ENCODE data around the gene AGPAT1.
A peak's percentile ranks its signal among the peaks of the same experiment; 100 is the strongest.
"Not testable (repeated sequence)": the region's sequence is repeated elsewhere in the genome, so short reads cannot be mapped to it uniquely, and the experiment has no call there.

The AGPAT1 gene

DNA sequence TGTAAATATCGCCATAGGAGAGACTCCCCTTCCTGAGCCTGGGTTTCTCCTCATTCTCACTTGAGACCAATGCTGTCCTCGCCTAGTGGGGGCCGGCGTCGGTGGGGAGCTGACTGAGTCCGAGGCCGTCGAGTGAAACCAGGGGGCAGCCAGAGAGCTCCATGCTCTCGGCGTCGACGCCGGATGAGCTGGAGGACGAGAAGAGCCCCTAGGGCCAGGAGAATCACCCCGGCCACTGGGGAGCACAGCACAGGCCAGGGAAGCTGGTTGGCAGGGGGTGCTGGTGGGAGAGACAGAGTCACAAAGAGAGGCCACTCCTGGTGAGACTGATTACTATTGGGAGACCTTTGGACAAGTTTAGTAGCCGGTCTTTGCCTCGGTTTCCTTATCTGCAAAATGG lies 23.0 kb upstream of the AGPAT1 start:
- DNase-seq (ENCODE audit: low read depth): no peak

DNA sequence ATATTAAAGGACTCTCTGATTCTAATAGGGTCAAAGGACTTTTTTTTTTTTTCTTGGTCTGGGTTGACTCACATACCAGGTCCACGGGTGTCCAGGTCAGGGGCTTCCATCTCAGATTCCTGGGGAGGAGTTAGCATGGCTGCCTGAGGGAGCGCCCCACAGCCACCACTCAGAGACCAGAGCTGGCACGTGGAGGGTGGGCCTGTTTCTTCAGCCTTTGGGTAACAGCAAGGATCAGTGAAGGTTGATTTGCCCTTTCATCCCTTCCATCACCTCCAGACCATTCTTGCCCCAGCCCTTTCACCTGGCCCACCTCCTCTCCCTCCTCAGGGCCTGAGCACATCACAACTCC lies 22.4 kb upstream of the AGPAT1 start:
- no peak for DNase-seq (ENCODE audit: low read depth)

DNA sequence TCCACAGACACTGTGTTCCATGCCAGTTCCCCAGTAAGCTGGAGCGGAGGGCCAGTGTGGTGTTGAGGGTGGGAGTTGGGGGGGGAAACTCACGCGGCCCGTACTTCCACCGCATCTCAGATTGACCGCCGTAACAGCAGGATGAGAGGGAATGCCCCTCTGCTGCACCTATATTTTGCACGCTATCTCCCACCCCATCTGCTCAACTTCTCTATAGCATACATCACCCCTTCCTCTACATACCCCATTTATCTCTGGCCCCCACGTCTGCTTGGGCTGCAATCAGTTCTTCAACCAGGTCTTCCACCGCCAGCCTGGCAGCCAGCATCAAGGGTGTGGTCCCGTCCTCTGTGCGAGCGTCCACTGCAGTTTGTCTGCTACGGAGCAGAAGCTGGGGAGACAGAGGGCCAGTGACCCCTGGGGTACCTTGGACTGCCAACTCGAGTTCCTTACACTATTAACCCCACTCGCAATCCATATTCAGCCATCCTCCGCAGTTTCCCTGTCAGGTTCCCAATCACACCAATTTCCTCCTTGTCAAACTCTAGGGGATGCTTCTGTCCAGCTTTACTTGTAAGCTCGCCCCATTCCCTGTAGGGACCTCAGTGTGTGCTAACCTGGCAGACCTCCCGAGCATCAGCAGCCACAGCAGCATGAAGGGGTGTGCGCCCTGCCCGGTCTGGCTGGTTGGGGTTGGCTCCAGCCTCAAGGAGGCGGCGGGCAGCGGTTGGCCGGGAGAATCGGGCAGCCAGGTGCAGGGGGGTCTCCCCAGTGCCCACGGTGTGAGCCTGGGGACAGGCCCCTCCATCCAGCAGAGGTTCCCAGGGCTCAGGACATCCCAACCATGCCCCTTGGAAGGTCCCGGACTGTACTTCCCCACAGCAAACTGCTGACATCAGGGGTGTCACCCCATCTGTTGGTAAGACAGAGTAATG lies 21.1 kb upstream of the AGPAT1 start:
- peak; percentile 21 for DNase-seq (ENCODE audit: low read depth)

- DNase-seq (ENCODE audit: low read depth): peak; percentile 74
Measured at GRCh38 chr6:32195902-32196681, 20.2 kb upstream of the AGPAT1 start.

GRCh38 chr6:32195652-32195901 lies 19.7 kb upstream of the AGPAT1 start:
- DNase-seq (ENCODE audit: low read depth): peak; percentile 100

- DNase-seq (ENCODE audit: low read depth): peak; percentile 69
Measured at GRCh38 chr6:32194825-32195651, 19.2 kb upstream of the AGPAT1 start.

DNA sequence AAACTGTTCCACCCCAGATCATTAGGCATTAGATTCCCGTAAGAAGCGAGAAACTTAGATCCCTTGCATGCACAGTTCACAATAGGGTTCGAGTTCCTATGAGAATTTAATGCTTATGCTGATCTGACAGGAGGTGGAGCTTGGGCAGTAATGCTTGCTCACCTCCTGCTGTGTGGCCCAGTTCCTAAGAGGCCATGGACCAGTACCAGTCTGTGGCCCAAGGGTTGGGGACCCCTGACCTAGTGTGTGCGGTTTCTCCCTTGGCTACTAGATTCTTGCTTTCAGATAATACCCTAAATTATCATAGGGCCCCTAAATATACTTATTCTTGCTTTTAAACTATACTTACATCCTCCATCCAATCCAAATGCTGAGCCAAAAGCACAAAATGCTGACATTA lies 18.5 kb upstream of the AGPAT1 start:
- no peak for DNase-seq (ENCODE audit: low read depth)

DNA sequence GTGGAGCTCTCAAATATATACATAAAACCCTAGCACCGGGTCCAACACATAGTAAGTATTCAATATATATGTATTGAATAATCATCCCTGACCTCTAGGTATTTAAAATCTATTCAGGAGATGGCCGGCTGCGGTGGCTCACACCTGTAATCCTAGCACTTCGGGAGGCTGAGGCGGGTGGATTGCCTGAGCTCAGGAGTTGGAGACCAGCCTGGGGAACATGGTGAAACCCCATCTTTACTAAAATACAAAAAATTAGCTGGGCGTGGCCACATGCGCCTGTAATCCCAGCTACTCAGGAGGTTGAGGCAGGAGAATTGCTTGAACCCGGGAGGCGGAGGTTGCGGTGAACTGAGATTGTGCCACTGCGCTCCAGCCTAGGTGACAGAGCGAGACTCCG lies 17.2 kb upstream of the AGPAT1 start:
- DNase-seq (ENCODE audit: low read depth): not testable (repeated sequence)

DNA sequence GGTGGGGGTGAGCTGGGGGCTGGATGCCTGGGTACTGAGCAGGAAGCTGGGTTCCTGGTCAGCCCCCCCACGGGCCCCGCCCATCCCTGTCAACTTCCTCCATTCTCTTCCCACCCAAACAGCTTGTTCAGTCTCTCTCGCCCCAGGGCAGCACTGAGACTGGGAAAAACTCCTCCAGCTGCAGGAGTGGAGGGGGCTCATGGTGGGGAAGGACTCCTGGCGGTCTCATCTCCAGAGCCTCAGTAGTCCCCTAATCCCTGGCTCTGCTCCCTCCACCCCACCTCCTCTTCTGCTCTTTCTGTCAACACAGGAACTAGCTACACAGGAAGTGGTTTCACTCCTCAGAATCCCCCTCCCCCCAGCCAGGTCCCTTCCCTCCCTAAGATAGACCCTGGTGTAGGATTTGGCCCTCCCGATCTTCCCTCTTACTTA lies 16.7 kb upstream of the AGPAT1 start, which contains the start of gene GPSM3:
Gene GPSM3, minus strand, starts transcription at position 36 of the 432 bp plus-strand sequence. CDS start 130 bp downstream, outside the sequence.
- DNase-seq (ENCODE audit: low read depth): peak; percentile 50

DNA sequence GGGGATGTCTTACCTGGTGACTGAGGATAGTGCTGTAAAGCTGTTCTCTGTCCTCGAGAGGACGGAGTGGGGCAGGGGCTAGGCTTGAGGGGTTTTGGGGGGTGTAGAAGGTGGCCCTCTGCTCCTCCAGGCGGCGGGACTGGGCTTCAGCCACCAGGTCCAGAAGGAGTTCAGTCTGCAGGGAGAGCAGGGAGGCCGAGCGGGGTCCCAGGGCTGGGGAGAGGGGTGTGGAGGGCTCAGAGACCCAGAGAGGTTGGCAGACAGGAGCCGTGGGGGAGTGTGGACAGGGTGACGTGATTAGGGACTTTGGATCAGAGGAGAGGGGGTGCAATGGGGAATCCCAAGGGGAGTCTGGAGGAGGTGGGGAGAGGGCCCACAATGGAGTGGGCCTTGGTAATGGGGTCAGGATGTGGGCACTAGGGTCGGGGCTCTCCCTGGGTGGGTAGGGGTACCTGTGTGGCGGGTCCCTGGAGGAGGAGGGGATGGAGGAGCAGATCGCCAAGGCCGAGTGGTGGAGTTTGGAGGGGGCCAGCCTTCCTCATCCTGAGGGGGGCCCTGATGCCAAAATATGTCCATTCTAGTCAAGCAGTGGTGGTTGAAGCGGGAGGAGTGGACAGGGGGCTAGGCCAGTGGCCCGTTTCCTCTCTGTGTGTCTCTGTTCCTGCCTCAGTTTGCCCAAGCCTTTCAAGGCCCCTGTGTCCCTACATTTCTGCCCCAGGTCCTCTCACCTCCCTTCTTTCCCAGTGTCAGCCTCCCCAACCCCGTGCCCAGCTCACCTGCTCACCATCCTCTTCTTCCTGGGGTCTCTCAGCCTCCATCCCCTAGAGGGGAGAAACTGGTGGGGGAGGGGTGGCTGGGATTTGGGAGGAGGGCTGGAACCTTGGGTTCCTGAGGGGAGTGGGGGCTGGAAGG lies 16.1 kb upstream of the AGPAT1 start:
- DNase-seq (ENCODE audit: low read depth): no peak

DNA sequence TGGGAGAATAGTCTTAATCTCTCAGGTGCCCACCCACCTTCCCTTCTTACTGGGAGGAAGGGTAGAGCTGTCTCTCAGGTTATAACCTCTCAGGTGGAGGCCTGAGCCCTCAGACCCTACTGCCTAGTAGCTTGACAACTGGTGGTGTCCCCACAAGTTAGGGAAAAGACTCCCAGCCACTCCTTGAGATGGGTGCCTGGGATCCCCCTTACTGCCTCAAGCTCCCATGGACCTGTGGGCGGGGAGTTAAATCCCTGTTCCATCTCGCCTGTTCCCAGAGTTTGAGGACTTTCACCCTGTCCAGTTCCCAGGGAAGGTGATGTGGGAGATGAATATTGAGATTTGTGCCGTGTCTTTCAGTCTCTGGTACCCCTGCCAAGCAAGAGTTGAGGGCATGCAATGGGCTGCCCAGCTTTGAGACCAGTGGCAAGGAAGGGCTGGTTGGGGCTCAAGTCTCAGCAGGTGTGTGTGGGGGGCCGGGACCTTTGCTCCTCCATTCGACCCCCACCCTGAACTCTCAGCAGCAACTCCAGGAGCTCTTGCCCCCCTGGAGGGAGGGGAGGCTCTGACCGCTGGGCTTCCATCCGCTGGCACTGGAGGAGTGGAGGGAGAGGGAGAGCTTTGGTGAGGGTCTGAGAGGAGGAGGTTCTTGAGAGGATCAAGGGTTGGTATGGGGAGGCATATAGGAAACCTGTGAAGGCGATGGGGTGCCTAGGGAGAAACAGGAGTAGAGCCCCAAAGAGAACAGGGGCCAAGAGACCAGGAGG lies 15.2 kb upstream of the AGPAT1 start:
- DNase-seq (ENCODE audit: low read depth): no peak

DNA sequence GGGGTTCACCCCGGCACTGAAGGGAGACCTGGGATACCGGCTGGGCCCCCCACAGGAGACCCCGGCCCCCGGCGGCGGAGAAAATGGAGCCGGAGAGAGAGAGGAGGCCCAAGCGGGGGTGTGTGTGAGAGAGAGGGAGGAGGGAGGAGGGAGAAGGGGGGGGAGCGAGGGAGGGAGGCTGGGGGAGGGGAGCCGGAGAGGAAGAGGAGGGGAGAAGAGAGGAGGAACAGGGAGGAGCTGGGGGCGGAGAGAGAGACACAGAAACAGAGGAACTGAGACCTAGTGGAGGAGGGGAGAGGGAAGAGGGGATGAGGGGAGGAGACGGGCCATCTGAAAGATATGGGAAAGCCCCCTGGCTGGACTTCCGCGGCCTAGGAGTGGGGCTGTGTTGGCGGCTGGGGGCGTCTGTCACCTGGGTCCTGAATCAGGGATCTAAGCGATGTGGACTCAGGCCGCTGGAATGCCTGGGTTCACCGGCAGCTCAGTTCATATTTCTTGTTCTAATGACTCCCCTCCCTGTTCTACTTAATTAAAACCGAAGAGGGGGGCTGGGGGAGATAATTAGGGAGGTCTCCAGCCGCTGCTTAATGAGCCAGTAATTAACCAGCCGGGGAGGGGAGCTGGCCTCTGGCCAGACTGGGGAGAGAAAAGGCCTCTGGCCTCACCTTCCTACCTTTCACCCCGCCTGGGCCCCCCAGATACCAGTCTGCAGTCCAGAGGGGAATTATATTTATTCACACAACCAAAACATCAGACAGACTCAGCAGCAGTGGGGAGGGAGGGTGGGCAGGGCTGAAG lies 14.4 kb upstream of the AGPAT1 start, which contains the start of gene PBX2:
Gene PBX2, minus strand, starts transcription at position 149 of the 798 bp plus-strand sequence. CDS start 287 bp downstream, outside the sequence.
- peak; percentile 91 for DNase-seq (ENCODE audit: low read depth)

DNA sequence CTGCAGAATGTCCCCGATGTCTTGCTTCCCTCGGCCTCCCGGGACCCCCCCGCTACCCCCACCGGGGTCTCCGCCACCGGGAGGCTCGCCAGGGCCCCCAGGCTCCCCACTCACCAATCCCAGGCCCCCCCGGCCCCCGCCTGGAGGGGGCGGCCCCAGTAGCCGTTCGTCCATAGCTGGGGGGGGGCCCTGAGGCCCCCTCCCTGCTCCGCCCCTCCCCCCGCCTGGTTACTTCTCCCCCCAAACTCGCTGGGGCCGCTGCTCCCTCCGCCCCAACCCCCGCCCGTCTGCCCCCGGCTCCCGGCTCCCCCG lies 13.8 kb upstream of the AGPAT1 start:
- no peak for DNase-seq (ENCODE audit: low read depth)

- no peak for DNase-seq (ENCODE audit: low read depth)
Measured at GRCh38 chr6:32189069-32189741, 13.3 kb upstream of the AGPAT1 start.

DNA sequence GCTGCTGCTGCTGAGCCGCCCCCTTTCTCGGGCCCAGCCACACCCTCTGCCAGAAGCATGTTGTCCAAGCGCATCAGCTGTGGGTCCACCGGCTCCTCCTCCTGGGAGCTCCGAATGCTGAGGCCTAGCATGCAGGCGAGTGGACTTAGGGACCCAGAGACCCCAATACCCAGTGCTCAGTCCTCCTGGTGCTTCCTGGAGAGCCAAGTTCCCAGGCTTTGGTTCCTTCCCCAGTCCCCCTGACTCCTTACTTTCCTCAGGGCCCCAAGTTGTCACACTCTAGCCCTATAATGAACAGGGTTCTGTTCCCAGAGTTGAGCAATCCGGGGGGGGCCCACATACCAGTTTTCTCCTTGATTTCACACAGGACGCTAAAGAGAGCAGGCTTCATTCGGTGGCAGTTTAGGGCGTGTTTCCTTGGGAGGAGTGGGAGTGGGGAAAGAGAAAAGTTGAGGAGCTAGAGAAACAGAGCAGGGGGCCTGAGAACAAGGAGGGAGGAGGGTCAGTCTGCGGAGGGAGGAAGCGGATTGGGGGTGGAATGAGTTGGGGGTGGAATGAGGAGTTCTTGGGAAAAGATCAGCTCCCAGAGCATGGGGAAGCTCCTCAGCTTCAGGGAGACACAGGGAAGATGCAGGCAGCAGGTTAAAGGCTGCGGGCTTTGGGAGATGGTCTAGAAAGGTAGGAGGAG lies 12.6 kb upstream of the AGPAT1 start:
- peak; percentile 49 for DNase-seq (ENCODE audit: low read depth)

DNA sequence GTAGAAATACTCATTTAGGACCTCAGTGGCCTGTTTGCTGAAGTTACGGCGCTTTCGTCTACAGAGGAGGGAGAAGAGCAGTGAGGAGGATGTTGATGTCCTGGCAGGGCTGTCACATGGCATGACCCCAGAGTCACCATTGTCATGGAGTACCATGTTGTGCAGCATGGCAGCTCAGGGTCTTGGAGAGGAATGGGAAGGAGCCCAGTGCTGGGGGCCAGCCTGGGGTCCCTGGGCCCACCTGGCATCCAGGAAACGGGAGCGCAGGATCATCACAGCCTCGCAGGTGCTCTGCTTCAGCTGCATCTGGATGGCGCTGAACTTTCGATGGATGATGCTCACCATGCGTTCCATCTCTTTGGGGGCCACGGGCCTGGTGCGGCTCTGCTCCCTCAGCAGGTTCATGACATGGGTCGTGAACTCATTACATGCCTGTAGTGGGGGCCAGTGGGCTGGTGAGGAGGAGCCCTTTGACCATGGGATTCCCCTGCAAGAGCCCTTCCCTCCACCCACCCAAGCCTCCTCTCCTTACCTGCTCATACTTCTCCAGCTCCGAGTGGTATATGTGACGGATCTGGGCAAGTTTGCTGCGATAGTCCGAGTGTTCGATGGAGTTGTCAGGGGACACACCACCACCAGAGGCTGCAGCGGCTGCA lies 12.0 kb upstream of the AGPAT1 start:
- DNase-seq (ENCODE audit: low read depth): not testable (repeated sequence)

- DNase-seq (ENCODE audit: low read depth): no peak
Measured at GRCh38 chr6:32187009-32187709, 11.3 kb upstream of the AGPAT1 start.

Data from iris pigment epithelial cell (primary cell).